WTC11 (cell line): ENCODE results near the gene TRIM7.

Source experiments
- ATF2 ChIP-seq: sonication (generic); formaldehyde crosslinking; IDR thresholded peaks from 2 replicates; pipeline ENCODE4 v1.8.1; 2022; ENCODE audit warnings: low read depth, missing genetic modification reagents, borderline replicate concordance
- CTCF ChIP-seq: fragments of 200-600 bp; IDR thresholded peaks from 2 replicates; pipeline ENCODE4 v1.8.0; 2022; ENCODE audit warnings: antibody characterized with exemption
- E2F1 ChIP-seq: sonication (generic); formaldehyde crosslinking; IDR thresholded peaks from 2 replicates; pipeline ENCODE4 v1.8.0; 2022; ENCODE audit warnings: mild to moderate bottlenecking, missing genetic modification reagents
- IRF2 ChIP-seq: sonication (generic); formaldehyde crosslinking; IDR thresholded peaks from 2 replicates; pipeline ENCODE4 v1.8.0; 2022; ENCODE audit warnings: low read depth, missing genetic modification reagents, borderline replicate concordance
- SP1 ChIP-seq: sonication (generic); formaldehyde crosslinking; conservative IDR thresholded peaks from 2 replicates; pipeline ENCODE4 v1.8.1; 2022; ENCODE audit warnings: missing genetic modification reagents
- ZBTB21 ChIP-seq: sonication (generic); formaldehyde crosslinking; IDR thresholded peaks from 2 replicates; pipeline ENCODE4 v1.8.1; 2023; ENCODE audit warnings: mild to moderate bottlenecking, missing genetic modification reagents, borderline replicate concordance
- ZNF281 ChIP-seq: sonication (generic); formaldehyde crosslinking; IDR thresholded peaks from 2 replicates; pipeline ENCODE4 v1.8.0; 2023; ENCODE audit warnings: mild to moderate bottlenecking, missing genetic modification reagents
- ZNF423 ChIP-seq: fragments of 250-450 bp; sonication (Bioruptor Pico); IDR thresholded peaks from 2 replicates; pipeline ENCODE4 v2.1.2; 2022; ENCODE audit warnings: mild to moderate bottlenecking, moderate library complexity
- TF ChIP-seq, protein P1 (sequence below): sonication (generic); formaldehyde crosslinking; IDR thresholded peaks from 2 replicates; pipeline ENCODE4 v1.8.1; 2022; ENCODE audit warnings: low read depth, mild to moderate bottlenecking, moderate library complexity, missing genetic modification reagents, borderline replicate concordance
- TF ChIP-seq, protein P2 (sequence below): sonication (generic); formaldehyde crosslinking; IDR thresholded peaks from 2 replicates; pipeline ENCODE4 v1.8.0; 2022; ENCODE audit warnings: mild to moderate bottlenecking, missing genetic modification reagents

- no peak for TF ChIP-seq ZBTB21 (CRISPR knock-in tag)
- TF ChIP-seq IRF2 (CRISPR knock-in tag), result no peak
- no peak for TF ChIP-seq CTCF
- TF ChIP-seq, protein P1, sequence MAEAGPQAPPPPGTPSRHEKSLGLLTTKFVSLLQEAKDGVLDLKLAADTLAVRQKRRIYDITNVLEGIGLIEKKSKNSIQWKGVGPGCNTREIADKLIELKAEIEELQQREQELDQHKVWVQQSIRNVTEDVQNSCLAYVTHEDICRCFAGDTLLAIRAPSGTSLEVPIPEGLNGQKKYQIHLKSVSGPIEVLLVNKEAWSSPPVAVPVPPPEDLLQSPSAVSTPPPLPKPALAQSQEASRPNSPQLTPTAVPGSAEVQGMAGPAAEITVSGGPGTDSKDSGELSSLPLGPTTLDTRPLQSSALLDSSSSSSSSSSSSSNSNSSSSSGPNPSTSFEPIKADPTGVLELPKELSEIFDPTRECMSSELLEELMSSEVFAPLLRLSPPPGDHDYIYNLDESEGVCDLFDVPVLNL, result no peak
- no peak for TF ChIP-seq ZNF423 (CRISPR knock-in tag)
- peak; percentile 82; the same call in 1 of the 2 replicates for TF ChIP-seq ZNF281 (CRISPR knock-in tag)
- no peak for TF ChIP-seq ATF2
- TF ChIP-seq, protein P2, sequence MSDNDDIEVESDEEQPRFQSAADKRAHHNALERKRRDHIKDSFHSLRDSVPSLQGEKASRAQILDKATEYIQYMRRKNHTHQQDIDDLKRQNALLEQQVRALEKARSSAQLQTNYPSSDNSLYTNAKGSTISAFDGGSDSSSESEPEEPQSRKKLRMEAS (CRISPR knock-in tag), result peak; percentile 77
- TF ChIP-seq SP1 (CRISPR knock-in tag), result peak; percentile 86
- no peak for TF ChIP-seq E2F1 (CRISPR knock-in tag)
Observed at GRCh38 chr5:181223058-181223728, 18.2 kb upstream of the TRIM7 start, which contains the start of gene TRIM41.
